GM12878 (cell line): ENCODE data around the gene CTNNA2. TPM values are rescaled to one million over a fixed set of nuclear protein-coding genes. Genes with fewer than 3 reads are reported as not detected.

Source experiments
- ATAC-seq: fragments of 200-7000 bp; cut with Tn5 transposase; 3 replicates; pipeline ENCODE4 v1.9.1; 2020; ENCODE audit warnings: mild to moderate bottlenecking, moderate library complexity
- BruUV-seq: library from RNA; stranded (reverse); fragments of 400-500 nt; replicated peaks from 2 replicates; lab custom pipeline; 2021; lab: Mats Ljungman, UMichigan
- CTCF ChIA-PET: fragments of 300-600 bp; sonication (Branson Sonifier 250); formaldehyde crosslinking; extraction: SDS; loops from one replicate; lab custom pipeline; 2021; ENCODE audit warnings: inconsistent platforms; lab: Yijun Ruan, JAX
- POLR2A ChIA-PET: fragments of 350-600 bp; formaldehyde crosslinking; extraction: SDS; loops from one replicate; lab custom pipeline; 2021; ENCODE audit warnings: inconsistent platforms; lab: Charles Lee
- RAD21 ChIA-PET: fragments of 300-600 bp; sonication (Branson Sonifier 250); formaldehyde crosslinking; loops from one replicate; lab custom pipeline; 2023; ENCODE audit warnings: antibody characterized with exemption; ENCODE audit not compliant: unreplicated experiment; lab: Charles Lee
- SMC1A ChIA-PET: fragments of 300-600 bp; sonication (Branson Sonifier 250); formaldehyde crosslinking; loops from one replicate; lab custom pipeline; 2023; ENCODE audit not compliant: unreplicated experiment, uncharacterized antibody; lab: Charles Lee
- DNase-seq: peaks from one replicate; pipeline ENCODE4 v3.0.0-alpha.2; 2011; ENCODE audit warnings: low read depth, low spot score
- FAIRE-seq: peaks from 3 replicates; lab custom pipeline; 2011; peaks lifted over from hg19 to GRCh38; lab: Jason Lieb, UNC
- H2AFZ ChIP-seq: 2 replicates; pipeline ENCODE4 v1.6.0; 2011; ENCODE audit warnings: low read depth, low read length, control low read depth; ENCODE audit not compliant: control insufficient read depth
- H3K27ac ChIP-seq: 2 replicates; pipeline ENCODE4 v1.5.1; 2011; ENCODE audit warnings: control low read depth; ENCODE audit not compliant: control insufficient read depth, insufficient read depth
- H3K27me3 ChIP-seq, 2 experiments: replicated peaks in 1 of 2; 2 replicates each; pipeline versions ENCODE4 v1.6.0 to v1.6.1; 2011; ENCODE audit warnings: low read length in 1 of 2; ENCODE audit not compliant: control insufficient read depth in 2 of 2, insufficient read depth in 2 of 2
- H3K36me3 ChIP-seq, 2 experiments: 2 replicates each; pipeline ENCODE4 v1.5.1; 2011; ENCODE audit warnings: low read length in 1 of 2; ENCODE audit not compliant: control insufficient read depth in 2 of 2, insufficient read depth in 2 of 2
- H3K4me1 ChIP-seq: 2 replicates; pipeline ENCODE4 v1.6.1; 2011; ENCODE audit warnings: mild to moderate bottlenecking, low read length, moderate library complexity, mixed read lengths; ENCODE audit not compliant: control insufficient read depth, insufficient read depth
- H3K4me2 ChIP-seq: 2 replicates; pipeline ENCODE4 v1.6.0; 2011; ENCODE audit warnings: control low read depth; ENCODE audit not compliant: control insufficient read depth, insufficient read depth
- H3K4me3 ChIP-seq: fragments of 200-600 bp; sonication (generic); 2 replicates; pipeline ENCODE4 v1.5.1; 2016
- H3K79me2 ChIP-seq: 2 replicates; pipeline ENCODE4 v1.6.0; 2011; ENCODE audit warnings: low read length; ENCODE audit not compliant: control insufficient read depth, insufficient read depth
- H3K9ac ChIP-seq: 2 replicates; pipeline ENCODE4 v1.8.0; 2011; ENCODE audit warnings: low read length, control low read depth, mixed read lengths; ENCODE audit not compliant: control insufficient read depth, insufficient read depth
- H3K9me3 ChIP-seq: replicated peaks from 3 replicates; pipeline ENCODE4 v1.5.1; 2011; ENCODE audit warnings: mild to moderate bottlenecking, low read length; ENCODE audit not compliant: control insufficient read depth, insufficient read depth
- H4K20me1 ChIP-seq: 2 replicates; pipeline ENCODE4 v1.6.0; 2011; ENCODE audit not compliant: control insufficient read depth, insufficient read depth
- FOXK2 ChIP-seq: fragments of 450-650 bp; IDR thresholded peaks from 2 replicates; pipeline ENCODE4 v1.6.1; 2017; ENCODE audit warnings: mild to moderate bottlenecking, moderate library complexity
- IRF4 ChIP-seq: IDR thresholded peaks from 2 replicates; pipeline ENCODE4 v1.6.1; 2011; ENCODE audit warnings: low read depth, low read length
- LARP7 ChIP-seq: fragments of 450-650 bp; IDR thresholded peaks from 2 replicates; pipeline ENCODE4 v1.6.1; 2017; ENCODE audit warnings: mild to moderate bottlenecking
- MYC ChIP-seq: IDR thresholded peaks from 2 replicates; pipeline ENCODE4 v1.6.1; 2011; ENCODE audit warnings: mild to moderate bottlenecking, low read length, moderate library complexity, inconsistent platforms; ENCODE audit not compliant: insufficient read depth, insufficient replicate concordance, insufficient read length, severe bottlenecking
- NFYB ChIP-seq: IDR thresholded peaks from 2 replicates; pipeline ENCODE4 v1.6.1; 2011; ENCODE audit warnings: low read depth, mild to moderate bottlenecking, low read length, improper control_type of control experiment, moderate library complexity; ENCODE audit not compliant: insufficient read depth
- POLR2A ChIP-seq: IDR thresholded peaks from 2 replicates; pipeline ENCODE4 v1.6.1; 2011; ENCODE audit warnings: low read depth, mild to moderate bottlenecking, low read length
- POLR2AphosphoS2 ChIP-seq: IDR thresholded peaks from 2 replicates; pipeline ENCODE4 v1.6.1; 2011; ENCODE audit warnings: low read depth, mild to moderate bottlenecking, low read length, improper control_type of control experiment, moderate library complexity
- RB1 ChIP-seq: fragments of 450-650 bp; formaldehyde crosslinking; IDR thresholded peaks from 2 replicates; pipeline ENCODE4 v1.6.1; 2017; ENCODE audit warnings: mild to moderate bottlenecking, borderline replicate concordance
- SIX5 ChIP-seq: IDR thresholded peaks from 2 replicates; pipeline ENCODE4 v1.6.1; 2011; ENCODE audit warnings: mild to moderate bottlenecking, low read depth, low read length, moderate library complexity; ENCODE audit not compliant: severe bottlenecking
- SMC3 ChIP-seq: IDR thresholded peaks from 2 replicates; pipeline ENCODE4 v1.6.1; 2011; ENCODE audit warnings: low read length, improper control_type of control experiment, borderline replicate concordance
- SPI1 ChIP-seq: IDR thresholded peaks from 2 replicates; pipeline ENCODE4 v1.6.1; 2011; ENCODE audit warnings: low read depth, mild to moderate bottlenecking, low read length, moderate library complexity, borderline replicate concordance; ENCODE audit not compliant: insufficient read depth
- ZNF207 ChIP-seq: fragments of 450-650 bp; IDR thresholded peaks from 2 replicates; pipeline ENCODE4 v1.6.1; 2014; ENCODE audit warnings: antibody characterized with exemption, mild to moderate bottlenecking, borderline replicate concordance
- ZNF384 ChIP-seq: IDR thresholded peaks from 2 replicates; pipeline ENCODE4 v1.6.1; 2012; ENCODE audit warnings: low read depth, mild to moderate bottlenecking, low read length, improper control_type of control experiment, borderline replicate concordance
- ZNF622 ChIP-seq: fragments of 450-650 bp; IDR thresholded peaks from 2 replicates; pipeline ENCODE4 v1.6.1; 2017; ENCODE audit warnings: mild to moderate bottlenecking, inconsistent platforms
- WGBS: methylation state at CpG from one replicate; pipeline ENCODE4 v1.1.6; 2016; ENCODE audit warnings: low lambda C conversion rate; ENCODE audit not compliant: insufficient replicate concordance, insufficient coverage; ENCODE audit errors: missing lambda C conversion rate; 5-methylcytosine and 5-hydroxymethylcytosine counted together
- in situ Hi-C: fragments of 300-500 bp; cut with MboI; formaldehyde crosslinking; loops from 9 replicates; pipeline ENCODE4 v1.14.3; 2018; ENCODE audit warnings: mixed read lengths
- intact Hi-C: fragments of 100-400 bp; cut with micrococcal nuclease; formaldehyde crosslinking; loops from one replicate; pipeline ENCODE4 v1.14.2; 2022; ENCODE audit not compliant: unreplicated experiment
- polyA plus RNA-seq, 11 experiments: library from polyadenylated mRNA; depleted of rRNA in 4 of 11; unstranded in 6 of 11; stranded (reverse) in 5 of 11; fragments of >200 nt; fragmentation: Nextera tagmentation in 4 of 11; fragmentation: Illumina TruSeq in 1 of 11; extraction: Ambion mirVana in 4 of 11; extraction: Trizol in 1 of 11; gene quantifications; 1 replicate in 1 of 11; 2 replicates in 10 of 11; pipeline versions ENCODE4 v1.2.1 to v1.2.3, GENCODE V29; 2011 to 2016; ENCODE audit warnings: inconsistent platforms in 2 of 11, missing spikeins in 2 of 11, low read depth in 1 of 11
- total RNA-seq, 4 experiments: library from RNA; depleted of rRNA in 3 of 4; stranded (reverse); fragments of >200 nt in 3 of 4; fragmentation: Illumina TruSeq in 1 of 4; extraction: Trizol in 1 of 4; gene quantifications; 2 replicates each; pipeline versions ENCODE4 v1.2.1 to v1.2.3, GENCODE V29; 2013 to 2021

The CTNNA2 gene
- total and polyA plus RNA-seq, 10 of the 15 experiments (the other 5 are each of a cell fraction or from before 2014, with no cell fraction given) = 2.4 to 36.2 (median 6.6) TPM

DNA sequence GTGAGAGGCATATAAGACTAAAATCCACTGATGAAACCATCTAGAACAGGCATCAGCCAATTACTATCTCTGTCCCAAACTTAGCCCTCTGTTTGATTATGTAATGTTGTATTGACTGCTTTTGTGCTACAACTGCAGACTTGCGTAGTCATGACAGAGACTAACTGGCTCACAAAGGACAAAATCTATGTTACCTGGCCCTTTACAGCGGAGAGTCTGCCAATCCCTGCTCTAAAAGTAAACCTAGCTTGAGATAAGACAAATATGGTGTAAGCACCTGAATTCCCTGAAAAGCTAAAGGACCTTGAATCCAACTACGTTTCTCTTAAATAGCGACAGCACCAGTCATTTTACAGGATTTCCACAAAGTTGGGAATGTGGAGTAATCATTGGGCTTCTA is 894.5 kb downstream of the CTNNA2 start:
- Histone ChIP-seq H3K27me3 (no peaks in the 10 kb centered on the region), H3K4me2 (no peak overlapping the region), H3K27ac (no peak overlapping the region), H2AFZ (no peak overlapping the region), H3K36me3 (no peaks in the 10 kb centered on the region), H3K79me2 (no peaks in the 10 kb centered on the region)
- WGBS = 56% methylated on average over 4 of the region's 4 CpGs
- ChIA-PET CTCF (interaction anchor here (1.0 to 1.2 kb wide), 3 partner anchors 10 to 80 kb away, joined by 3 read pairs; no protein-coding TSS in a partner anchor), SMC1A (no interaction called here), POLR2A (no interaction called here), RAD21 (no interaction called here)
- no TSS peak for BruUV-seq
- in situ Hi-C loops = no loop called here
- ATAC-seq (no peak), DNase-seq (no peak)
- TF ChIP-seq ZNF384 = no peak
- no peak for TF ChIP-seq POLR2A
- TF ChIP-seq SPI1 = no peak
- TF ChIP-seq, all 136 proteins: peak for 0
- Histone ChIP-seq H3K9me3 (no peaks in the 10 kb centered on the region), H3K9ac (no peak overlapping the region), H3K4me1 (no peaks in the 10 kb centered on the region), H4K20me1 (no peaks in the 10 kb centered on the region), H3K4me3 (no peak overlapping the region)
- intact Hi-C loops = no loop called here
- no peak for FAIRE-seq

DNA sequence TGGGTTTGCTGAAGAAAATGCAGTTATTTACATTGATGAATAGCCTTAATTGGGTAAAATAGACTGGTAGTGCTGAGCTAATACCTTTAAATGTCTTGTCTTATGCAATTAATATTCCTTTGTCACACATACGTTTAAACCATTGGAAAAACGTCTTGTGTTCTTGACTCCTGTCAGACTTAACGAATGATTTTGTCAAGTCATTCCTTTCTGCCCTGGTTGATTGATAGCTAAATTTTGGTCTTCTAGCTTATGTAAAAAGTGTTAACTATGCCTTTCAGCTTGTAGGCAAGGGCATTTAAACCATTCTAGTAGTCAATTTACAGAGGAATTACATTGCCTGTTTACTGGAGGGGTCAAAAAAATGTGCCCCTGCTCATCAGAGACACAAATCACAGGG is 897.5 kb downstream of the CTNNA2 start:
- ChIA-PET RAD21 (interaction anchor here (1.1 kb wide), 1 partner anchor 35 kb away, joined by 3 read pairs; no protein-coding TSS in a partner anchor), POLR2A (interaction anchor here (0.6 kb wide), 1 partner anchor 12 kb away, joined by 4 read pairs; no protein-coding TSS in a partner anchor), SMC1A (interaction anchor here (0.5 to 1.4 kb wide), 7 partner anchors 9 to 1726 kb away, joined by 3 to 5 read pairs (median 3); no protein-coding TSS in a partner anchor), CTCF (interaction anchor here (0.6 kb wide), 1 partner anchor 665 kb away, joined by 5 read pairs; no protein-coding TSS in a partner anchor)
- Histone ChIP-seq H3K36me3 (no peaks in the 10 kb centered on the region), H2AFZ (no peak overlapping the region), H3K79me2 (no peaks in the 10 kb centered on the region), H3K4me3 (no peak overlapping the region), H3K9ac (no peak overlapping the region), H3K4me1 (no peaks in the 10 kb centered on the region), H3K9me3 (no peaks in the 10 kb centered on the region; the same call in 2 of the 3 replicates), H3K27me3 (no peaks in the 10 kb centered on the region), H4K20me1 (no peaks in the 10 kb centered on the region), H3K27ac (no peak overlapping the region), H3K4me2 (no peak overlapping the region)
- no peak for FAIRE-seq
- no peak for ATAC-seq
- in situ Hi-C loops (no loop called here), intact Hi-C loops (no loop called here)
- WGBS = 68% methylated on average over 3 of the region's 3 CpGs
- TF ChIP-seq POLR2AphosphoS2 = no peak
- TF ChIP-seq SMC3 = no peak
- no peak for TF ChIP-seq ZNF622
- no peak for TF ChIP-seq IRF4
- no peak for TF ChIP-seq ZNF207
- no peak for TF ChIP-seq MYC
- no peak for TF ChIP-seq NFYB
- TF ChIP-seq SIX5 = no peak
- TF ChIP-seq RB1 = no peak
- TF ChIP-seq FOXK2 = no peak
- TF ChIP-seq LARP7 = no peak
- DNase-seq = no peak
- BruUV-seq = no TSS peak
